CD4-positive, alpha-beta T cell treated with Interleukin-6 at 100 ng/mL for 8 hours (primary cell): ENCODE measurements around the gene TEDC1.

Source experiments
- DNase-seq: peaks from one replicate; pipeline ENCODE4 v3.0.0-alpha.2; 2020; ENCODE audit warnings: mixed read lengths, low spot score

Gene TEDC1

GRCh38 chr14:105497671-105498429 is 6.8 kb downstream of the TEDC1 start:
- DNase-seq = no peak

- no peak for DNase-seq
Measured at GRCh38 chr14:105498430-105499255, 7.6 kb downstream of the TEDC1 start.

GRCh38 chr14:105499256-105500035 is 8.4 kb downstream of the TEDC1 start:
- DNase-seq = no peak

GRCh38 chr14:105500036-105500725 is 9.1 kb downstream of the TEDC1 start:
- no peak for DNase-seq

GRCh38 chr14:105500726-105501101 is 9.7 kb downstream of the TEDC1 start:
- DNase-seq = no peak

GRCh38 chr14:105501504-105502291 is 10.7 kb downstream of the TEDC1 start:
- no peak for DNase-seq

- DNase-seq = no peak
Measured at GRCh38 chr14:105502446-105503295, 11.6 kb downstream of the TEDC1 start.

- no peak for DNase-seq
Measured at GRCh38 chr14:105503296-105503640, 12.2 kb downstream of the TEDC1 start.

- no peak for DNase-seq
Measured at GRCh38 chr14:105503935-105504692, 13.1 kb downstream of the TEDC1 start.

GRCh38 chr14:105505101-105505500 is 14.1 kb downstream of the TEDC1 start:
- no peak for DNase-seq

GRCh38 chr14:105507247-105507646 is 16.2 kb downstream of the TEDC1 start:
- DNase-seq = no peak

- DNase-seq = no peak
Measured at GRCh38 chr14:105508069-105508468, 17.0 kb downstream of the TEDC1 start.

GRCh38 chr14:105508601-105509000 is 17.6 kb downstream of the TEDC1 start:
- DNase-seq = no peak

GRCh38 chr14:105517096-105517495 is 26.1 kb downstream of the TEDC1 start:
- no peak for DNase-seq

GRCh38 chr14:105519946-105520698 is 29.1 kb downstream of the TEDC1 start:
- no peak for DNase-seq

- no peak for DNase-seq
Measured at GRCh38 chr14:105525326-105525725, 34.3 kb downstream of the TEDC1 start.

- DNase-seq = no peak
Measured at GRCh38 chr14:105525861-105526775, 35.1 kb downstream of the TEDC1 start, which contains the start of gene TMEM121. Gene TMEM121 (plus strand): TSS chr14:105526583. CDS start chr14:105528835, 2,252 bp downstream.
